NK-92 treated with Interleukin-12 subunit alpha and Interleukin-12 subunit beta, amount 100 ng/mL, for 24 hours (cell line): Measurements from ENCODE around the gene CCDC9.
"Not testable (repeated sequence)": the region's sequence is repeated elsewhere in the genome, so short reads cannot be mapped to it uniquely, and the experiment has no call there.

Experiments
- DNase-seq: peaks from one replicate; lab custom pipeline; 2025; lab: John Stamatoyannopoulos, UW

Gene CCDC9

GRCh38 chr19:47232422-47233211 lies 23.7 kb upstream of the CCDC9 start:
- peak; percentile 20 for DNase-seq

GRCh38 chr19:47236072-47236675 lies 20.2 kb upstream of the CCDC9 start:
- DNase-seq, result no peak

GRCh38 chr19:47239152-47239551 lies 17.2 kb upstream of the CCDC9 start:
- no peak for DNase-seq

- DNase-seq, result peak; percentile 36
Measured at GRCh38 chr19:47239610-47240296, 16.6 kb upstream of the CCDC9 start.

- no peak for DNase-seq
Measured at GRCh38 chr19:47240556-47240955, 15.8 kb upstream of the CCDC9 start.

GRCh38 chr19:47240996-47241918 lies 15.1 kb upstream of the CCDC9 start:
- DNase-seq, result peak; percentile 34

- DNase-seq, result no peak
Measured at GRCh38 chr19:47241919-47242577, 14.3 kb upstream of the CCDC9 start.

GRCh38 chr19:47243364-47243775 lies 13.0 kb upstream of the CCDC9 start:
- no peak for DNase-seq

GRCh38 chr19:47243776-47244547 lies 12.4 kb upstream of the CCDC9 start:
- peak; percentile 90 for DNase-seq

- DNase-seq, result peak; percentile 55
Measured at GRCh38 chr19:47247308-47247990, 8.9 kb upstream of the CCDC9 start.

- not testable (repeated sequence) for DNase-seq
Measured at GRCh38 chr19:47253016-47253415, 3.3 kb upstream of the CCDC9 start.

- no peak for DNase-seq
Measured at GRCh38 chr19:47253467-47253881, 2.9 kb upstream of the CCDC9 start.

GRCh38 chr19:47253970-47254369 lies 2.4 kb upstream of the CCDC9 start:
- no peak for DNase-seq

GRCh38 chr19:47256693-47257410 lies 527 bp downstream of the CCDC9 start:
- peak; percentile 100 for DNase-seq

GRCh38 chr19:47257411-47258169 lies 1.3 kb downstream of the CCDC9 start:
- no peak for DNase-seq

- no peak for DNase-seq
Measured at GRCh38 chr19:47258434-47258833, 2.1 kb downstream of the CCDC9 start.

GRCh38 chr19:47258895-47259555 lies 2.7 kb downstream of the CCDC9 start:
- DNase-seq, result no peak

- no peak for DNase-seq
Measured at GRCh38 chr19:47260476-47260875, 4.2 kb downstream of the CCDC9 start.
